T-cell (primary cell): ENCODE results near the gene SF1. TPM values are rescaled to one million over a fixed set of nuclear protein-coding genes. Genes with fewer than 3 reads are reported as not detected.
A peak's percentile ranks its signal among the peaks of the same experiment; 100 is the strongest.

Source experiments
- ATAC-seq, 4 experiments: fragments of 200-7000 bp in 3 of 4; fragments of 150-1000 bp in 1 of 4; cut with Tn5 transposase; replicated peaks in 1 of 4; 1 replicate in 3 of 4; 2 replicates in 1 of 4; pipeline ENCODE4 v1.10.0; 2021; ENCODE audit warnings: moderate library complexity in 3 of 4, mild to moderate bottlenecking in 2 of 4, moderate number of reproducible peaks in 1 of 4
- CTCF ChIA-PET, 2 donors: fragments of 300-600 bp; sonication (Branson Sonifier 250); formaldehyde crosslinking; loops; one replicate each; lab custom pipeline; 2022; ENCODE audit warnings: antibody characterized with exemption in 2 of 2; lab: Charles Lee
- POLR2A ChIA-PET, 2 donors: fragments of 300-600 bp; sonication (Branson Sonifier 250); formaldehyde crosslinking; loops; one replicate each; lab custom pipeline; 2022; ENCODE audit warnings: antibody characterized with exemption in 2 of 2; lab: Charles Lee
- DNase-seq, 35 experiments: peaks; one replicate each; pipeline versions ENCODE4 v3.0.0 to v3.0.0-alpha.2; 2013 to 2023
- H3K27ac ChIP-seq: one replicate; pipeline ENCODE4 v1.5.1; 2013; ENCODE audit warnings: low read length
- H3K27me3 ChIP-seq, 2 experiments: replicated peaks in 1 of 2; 1 replicate in 1 of 2; 2 replicates in 1 of 2; pipeline versions ENCODE4 v1.6.1 to v1.7.0; 2013; ENCODE audit warnings: low read length in 1 of 2, mixed read lengths in 1 of 2; ENCODE audit not compliant: control insufficient read depth in 2 of 2, insufficient read depth in 2 of 2; ENCODE audit errors: extremely low read depth in 1 of 2
- H3K36me3 ChIP-seq, 2 donors: 1 replicate in 1 of 2; 2 replicates in 1 of 2; pipeline versions ENCODE4 v1.6.1 to v1.7.0; 2013; ENCODE audit warnings: low read length in 1 of 2; ENCODE audit not compliant: control insufficient read depth in 2 of 2, insufficient read depth in 1 of 2; ENCODE audit errors: extremely low read depth in 1 of 2
- H3K4me1 ChIP-seq, 2 experiments: 1 replicate in 1 of 2; 2 replicates in 1 of 2; pipeline versions ENCODE4 v1.6.1 to v1.7.0; 2013; ENCODE audit warnings: low read length in 2 of 2, mixed read lengths in 1 of 2; ENCODE audit not compliant: insufficient read depth in 2 of 2, control insufficient read depth in 1 of 2; ENCODE audit errors: extremely low read depth in 1 of 2
- H3K4me3 ChIP-seq, 2 donors: 1 replicate in 1 of 2; 2 replicates in 1 of 2; pipeline versions ENCODE4 v1.5.1 to v1.7.0; 2013; ENCODE audit warnings: mild to moderate bottlenecking in 2 of 2, low read length in 1 of 2, moderate library complexity in 1 of 2; ENCODE audit not compliant: control insufficient read depth in 1 of 2; ENCODE audit errors: extremely low read depth in 1 of 2
- H3K9me3 ChIP-seq: 2 replicates; pipeline ENCODE4 v1.7.0; 2013
- H3K27ac Mint-ChIP-seq, 2 donors: one replicate each; pipeline ENCODE4 v1.8.0; 2020 to 2021; ENCODE audit warnings: mild to moderate bottlenecking in 2 of 2, mixed read lengths in 2 of 2
- H3K27me3 Mint-ChIP-seq, 2 donors: one replicate each; pipeline ENCODE4 v1.8.0; 2021 to 2022; ENCODE audit warnings: mixed read lengths in 2 of 2
- H3K36me3 Mint-ChIP-seq: one replicate; pipeline ENCODE4 v1.8.0; 2021; ENCODE audit warnings: mixed read lengths
- H3K4me1 Mint-ChIP-seq, 3 donors: one replicate each; pipeline ENCODE4 v1.8.0; 2020 to 2022; ENCODE audit warnings: mixed read lengths in 3 of 3, mild to moderate bottlenecking in 1 of 3
- H3K4me3 Mint-ChIP-seq, 3 donors: one replicate each; pipeline ENCODE4 v1.8.0; 2020 to 2022; ENCODE audit warnings: mild to moderate bottlenecking in 3 of 3, mixed read lengths in 3 of 3, moderate library complexity in 3 of 3
- H3K9me3 Mint-ChIP-seq, 3 donors: one replicate each; pipeline ENCODE4 v1.8.0; 2020 to 2022; ENCODE audit warnings: mixed read lengths in 3 of 3
- WGBS: methylation state at CpG from one replicate; pipeline ENCODE4 v1.1.5; 2013; ENCODE audit warnings: missing lambda C conversion rate; ENCODE audit not compliant: insufficient coverage; 5-methylcytosine and 5-hydroxymethylcytosine counted together
- total RNA-seq, 35 experiments: library from RNA in 6 of 35; stranded (reverse) in 6 of 35; fragments of 120-200 nt in 1 of 35; gene quantifications; one replicate each; pipeline versions ENCODE4 v1.2.1 to v1.2.4 and lab custom pipeline; 2013 to 2026

SF1 gene
- total RNA-seq, 5 donors from 2014 or later (not counting 1 experiment from before 2014, with no cell fraction given) = 670 to 1,510 (median 732) TPM

DNA sequence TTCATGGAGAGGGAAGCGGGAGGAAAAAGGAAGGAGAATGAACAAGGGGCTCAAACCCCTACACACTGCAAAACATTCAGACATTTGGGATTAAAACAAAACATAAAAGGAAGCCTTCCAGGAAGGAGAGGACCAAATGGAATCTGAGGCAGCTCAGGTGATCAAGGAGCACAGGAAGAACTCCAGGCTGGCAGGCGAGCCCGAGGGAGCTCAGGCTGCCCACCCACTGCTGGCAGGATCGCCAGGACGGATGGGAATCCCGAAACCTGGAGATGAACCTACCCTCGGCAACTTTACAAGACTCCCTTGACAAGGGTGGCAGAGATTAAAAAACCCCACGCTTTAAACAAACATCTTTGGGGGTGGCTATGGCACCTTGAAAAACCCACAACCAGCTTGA is 13.6 kb downstream of the SF1 start:
- H3K27me3 ChIP-seq = no peaks in the 10 kb centered on the region
- DNase-seq = no peak
- ChIA-PET CTCF (interaction anchor here (0.6 to 1.8 kb wide), 7 partner anchors 7 to 1842 kb away, joined by 3 to 9 read pairs (median 5); partner anchors contain the start of genes RASGRP2 (in 1 of the 2) and SF1 (in 1 of the 2)), POLR2A (interaction anchor here (1.5 to 3.0 kb wide), 3 partner anchors 8 to 18 kb away, joined by 12 to 17 read pairs (median 15); partner anchors contain the start of gene SF1 (in 1 of the 2))
- peak overlapping the region; percentile 74 for H3K27ac ChIP-seq
- H3K36me3 ChIP-seq = peaks cover 11 to 69% of the 10 kb centered on the region in 2 donors
- H3K27me3 Mint-ChIP-seq = no peaks in the 10 kb centered on the region
- H3K27ac Mint-ChIP-seq = peak overlapping the region; percentile 88 to 97
- no peak for ATAC-seq
- H3K9me3 ChIP-seq = no peaks in the 10 kb centered on the region
- peaks cover 61% of the 10 kb centered on the region for H3K36me3 Mint-ChIP-seq
- WGBS = 39% methylated on average over 4 of the region's 8 CpGs
- H3K4me1 Mint-ChIP-seq = peaks cover 93 to 96% (median 94%) of the 10 kb centered on the region in 3 donors
- H3K4me3 ChIP-seq = peak overlapping the region in 1 of 2 donors; percentile 2
- peak overlapping the region; percentile 70 to 86 (median 76) for H3K4me3 Mint-ChIP-seq
- no peaks in the 10 kb centered on the region for H3K9me3 Mint-ChIP-seq
- H3K4me1 ChIP-seq = peaks cover 70 to 98% of the 10 kb centered on the region in 2 experiments

DNA sequence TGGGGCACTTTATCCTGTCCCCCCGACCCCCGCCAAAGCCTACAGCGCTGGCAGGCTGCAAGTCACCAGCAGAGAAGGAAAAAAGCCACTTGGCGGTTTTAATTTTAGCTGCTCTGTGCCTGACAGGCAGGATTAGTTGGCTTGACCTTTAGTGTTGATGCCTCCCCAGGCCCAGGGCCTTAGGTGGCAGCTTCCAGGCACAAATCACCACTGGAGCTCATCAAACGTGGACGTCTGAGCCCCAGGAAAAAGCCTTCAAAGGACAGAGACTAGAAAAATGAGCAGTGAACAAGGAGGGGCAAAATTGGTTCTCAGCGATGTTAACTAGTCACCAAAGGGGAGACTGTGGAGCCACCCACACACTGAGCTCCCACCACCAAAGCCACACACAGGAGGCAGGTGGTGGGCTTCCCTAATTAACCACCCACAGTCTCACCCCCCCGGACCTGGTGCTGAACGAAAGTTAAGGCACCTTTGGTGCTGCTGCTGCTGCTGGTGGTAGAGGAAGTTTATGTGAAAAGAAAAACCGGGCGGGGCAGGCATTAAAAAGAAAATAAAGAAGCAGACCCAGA is 14.2 kb downstream of the SF1 start:
- Mint-ChIP-seq H3K27ac (peak overlapping the region; percentile 88 to 97), H3K4me1 (peaks cover 92 to 96% (median 94%) of the 10 kb centered on the region in 3 donors), H3K27me3 (no peaks in the 10 kb centered on the region), H3K9me3 (no peaks in the 10 kb centered on the region), H3K4me3 (peak overlapping the region; percentile 70 to 86 (median 76)), H3K36me3 (peaks cover 55% of the 10 kb centered on the region)
- ChIA-PET POLR2A (interaction anchor here (0.6 to 3.0 kb wide), 6 partner anchors 9 to 20 kb away, joined by 4 to 17 read pairs (median 10); partner anchors contain the start of genes RASGRP2 (in 1 of the 2) and SF1 (in 1 of the 2)), CTCF (interaction anchor here (0.6 to 1.8 kb wide), 8 partner anchors 8 to 1841 kb away, joined by 3 to 9 read pairs (median 5); partner anchors contain the start of genes RASGRP2 (in 1 of the 2) and SF1 (in 1 of the 2))
- DNase-seq (peak; percentile 54 to 84 (median 71)), ATAC-seq (peak; percentile 50 to 72 (median 60))
- H3K4me3 ChIP-seq = peak overlapping the region; percentile 2 to 4
- peaks cover 73 to 98% of the 10 kb centered on the region in 2 experiments for H3K4me1 ChIP-seq
- no peaks in the 10 kb centered on the region for H3K27me3 ChIP-seq
- peak overlapping the region; percentile 74 for H3K27ac ChIP-seq
- 24% methylated on average over 6 of the region's 11 CpGs for WGBS
- no peaks in the 10 kb centered on the region for H3K9me3 ChIP-seq
- H3K36me3 ChIP-seq = peaks cover 11 to 63% of the 10 kb centered on the region in 2 donors

- peaks cover 11 to 57% of the 10 kb centered on the region in 2 donors for H3K36me3 ChIP-seq
Observed at GRCh38 chr11:64763526-64764039, 14.8 kb downstream of the SF1 start.

DNA sequence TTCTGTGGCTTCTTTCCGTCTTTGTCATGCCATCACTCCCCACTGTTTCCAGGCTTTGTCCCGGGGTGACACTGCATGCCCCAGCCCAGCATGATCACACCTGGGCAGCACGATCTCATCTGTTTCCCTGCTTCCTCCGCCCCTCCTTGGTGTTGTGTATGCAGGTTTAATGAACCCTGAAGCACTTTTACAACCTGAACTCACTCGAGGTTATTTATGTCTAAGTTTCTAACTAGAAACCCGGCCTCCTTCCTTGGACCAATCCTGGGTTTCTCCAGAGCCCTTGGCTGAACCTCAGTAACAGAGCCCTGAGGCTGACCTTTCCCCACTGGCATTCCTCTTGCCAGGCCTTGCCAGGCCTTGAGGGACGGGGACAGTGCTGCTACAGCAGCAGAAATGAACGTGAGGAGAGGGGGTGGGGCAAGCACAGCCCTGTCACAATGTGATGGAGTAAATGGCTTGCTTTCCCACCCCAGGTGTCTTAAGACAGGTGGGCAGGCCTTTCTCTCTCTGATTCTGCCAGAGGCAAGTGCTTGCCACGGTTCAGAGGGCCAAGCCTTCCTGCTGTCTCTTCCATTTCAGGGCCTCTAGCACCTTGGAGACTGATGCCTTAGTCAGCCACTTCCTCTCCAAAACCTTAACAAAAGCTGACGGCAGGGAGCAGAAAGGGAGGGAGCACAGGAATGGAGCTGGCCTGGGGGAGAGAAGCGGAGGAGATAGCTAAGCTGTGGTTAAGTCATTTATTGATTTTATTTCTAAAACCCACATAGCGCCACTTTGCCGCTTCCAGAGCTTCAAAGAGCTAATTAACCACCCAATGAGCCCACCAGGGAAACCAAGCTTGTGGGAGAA is 15.4 kb downstream of the SF1 start:
- WGBS = 80% methylated on average over 1 of the region's 13 CpGs
- Histone ChIP-seq H3K36me3 (peaks cover 11 to 53% of the 10 kb centered on the region in 2 donors), H3K27ac (peak overlapping the region; percentile 74), H3K4me3 (peak overlapping the region in 1 of 2 donors; percentile 30), H3K4me1 (peaks cover 65 to 100% of the 10 kb centered on the region in 2 experiments), H3K9me3 (no peaks in the 10 kb centered on the region), H3K27me3 (no peaks in the 10 kb centered on the region)
- Mint-ChIP-seq H3K4me1 (peaks cover 83 to 87% (median 86%) of the 10 kb centered on the region in 3 donors), H3K4me3 (peak overlapping the region; percentile 25 to 86 (median 70)), H3K36me3 (peaks cover 42% of the 10 kb centered on the region), H3K9me3 (no peaks in the 10 kb centered on the region), H3K27ac (peak overlapping the region; percentile 88 to 97), H3K27me3 (no peaks in the 10 kb centered on the region)
- CTCF ChIA-PET = interaction anchor here in 1 of 2 donors (1.0 to 1.8 kb wide), 4 partner anchors 9 to 16 kb away, joined by 3 to 9 read pairs (median 4); partner anchors contain the start of gene SF1
- DNase-seq (peak in 5 of 35 experiments; percentile 26 to 55 (median 28)), ATAC-seq (peak in 3 of 4 experiments; percentile 4 to 14 (median 10))
- POLR2A ChIA-PET = interaction anchor here (0.6 to 3.0 kb wide), 8 partner anchors 9 to 432 kb away, joined by 3 to 17 read pairs (median 5); partner anchors contain the start of genes RASGRP2 (in 1 of the 2) and SF1 (in 1 of the 2)

More at GRCh38 chr11:64763526-64764039, 14.8 kb downstream of the SF1 start:
- CTCF ChIA-PET = interaction anchor here in 1 of 2 donors (0.6 to 1.8 kb wide), 6 partner anchors 9 to 401 kb away, joined by 3 to 9 read pairs (median 5); partner anchors contain the start of genes RASGRP2 and SF1
- 93% methylated on average over 3 of the region's 6 CpGs for WGBS
- peak overlapping the region; percentile 2 to 30 for H3K4me3 ChIP-seq
- Mint-ChIP-seq H3K36me3 (peaks cover 49% of the 10 kb centered on the region), H3K4me3 (peak overlapping the region; percentile 70 to 86 (median 76)), H3K4me1 (peaks cover 90 to 92% (median 92%) of the 10 kb centered on the region in 3 donors), H3K27ac (peak overlapping the region; percentile 88 to 97), H3K27me3 (no peaks in the 10 kb centered on the region), H3K9me3 (no peaks in the 10 kb centered on the region)
- DNase-seq = peak in 1 of 35 experiments; percentile 24
- H3K27ac ChIP-seq = peak overlapping the region; percentile 74
- no peaks in the 10 kb centered on the region for H3K27me3 ChIP-seq
- POLR2A ChIA-PET = interaction anchor here (0.6 to 3.0 kb wide), 7 partner anchors 8 to 19 kb away, joined by 3 to 17 read pairs (median 6); partner anchors contain the start of genes RASGRP2 (in 1 of the 2) and SF1 (in 1 of the 2)
- peaks cover 71 to 99% of the 10 kb centered on the region in 2 experiments for H3K4me1 ChIP-seq
- ATAC-seq = peak in 1 of 4 experiments; percentile 5
- no peaks in the 10 kb centered on the region for H3K9me3 ChIP-seq

DNA sequence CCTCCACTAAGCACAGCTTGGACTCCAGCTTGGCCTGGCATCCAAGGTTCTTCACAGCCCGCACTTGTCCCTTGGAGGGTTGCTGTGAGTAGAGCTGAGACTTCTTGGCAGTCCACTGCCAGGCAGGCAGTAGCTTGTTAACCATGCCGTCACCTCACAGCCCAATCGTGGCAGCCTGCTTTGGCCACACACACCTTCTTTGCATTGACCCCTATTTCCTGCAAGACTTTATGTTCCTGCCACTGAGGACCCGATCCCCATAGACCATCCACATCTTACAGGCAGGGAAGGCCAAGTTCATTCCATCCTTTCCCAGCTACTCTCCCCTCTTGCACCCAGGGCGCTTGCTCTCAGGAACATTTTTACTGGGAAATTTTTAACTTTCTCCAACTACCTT is 16.1 kb downstream of the SF1 start:
- POLR2A ChIA-PET = interaction anchor here (0.6 to 3.0 kb wide), 4 partner anchors 11 to 432 kb away, joined by 3 to 15 read pairs (median 8); partner anchors contain the start of gene SF1 (in 1 of the 2)
- Histone ChIP-seq H3K4me1 (peaks cover 60 to 100% of the 10 kb centered on the region in 2 experiments), H3K4me3 (no peak overlapping the region), H3K9me3 (no peaks in the 10 kb centered on the region), H3K27ac (peak overlapping the region; percentile 74), H3K27me3 (no peaks in the 10 kb centered on the region), H3K36me3 (peaks cover 15 to 50% of the 10 kb centered on the region in 2 donors)
- 61% methylated on average over 4 of the region's 5 CpGs for WGBS
- Mint-ChIP-seq H3K36me3 (peaks cover 38% of the 10 kb centered on the region), H3K4me1 (peaks cover 77 to 85% (median 83%) of the 10 kb centered on the region in 3 donors), H3K4me3 (peak overlapping the region; percentile 25 to 86 (median 70)), H3K27me3 (no peaks in the 10 kb centered on the region), H3K27ac (peak overlapping the region; percentile 88 to 97), H3K9me3 (no peaks in the 10 kb centered on the region)
- no peak for ATAC-seq
- CTCF ChIA-PET = interaction anchor here in 1 of 2 donors (0.7 to 1.4 kb wide), 3 partner anchors 12 to 16 kb away, joined by 3 to 4 read pairs (median 3); partner anchors contain the start of gene SF1
- no peak for DNase-seq
